ENCODE data around the gene TIMM50.

The TIMM50 gene

DNA sequence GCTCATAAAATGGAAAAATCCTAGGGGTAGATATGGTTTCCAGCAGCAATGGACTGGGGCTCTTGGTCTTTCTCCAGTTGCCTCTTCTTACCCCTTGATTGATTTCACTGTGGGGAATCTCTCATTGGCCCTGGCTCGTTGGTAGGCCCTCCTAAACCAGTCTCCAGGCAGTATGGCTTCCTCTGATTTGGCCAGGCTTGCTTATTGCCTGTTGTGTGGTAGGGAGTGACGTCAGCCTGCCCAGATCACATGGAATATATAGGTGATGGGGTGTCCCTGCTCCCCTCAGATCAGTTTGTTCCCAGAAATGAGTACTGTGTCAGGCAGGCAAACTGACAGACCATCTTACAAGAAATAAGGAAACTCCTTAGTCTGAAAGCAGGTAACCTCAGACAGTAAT is 28.6 kb downstream of the TIMM50 start:
- no peaks in the 10 kb centered on the region for H3K79me2 ChIP-seq (ENCODE audit: low read length)
- H3K9me3 ChIP-seq (ENCODE audit: insufficient read depth, low read length) = no peaks in the 10 kb centered on the region
- no peak overlapping the region for H3K27ac ChIP-seq (ENCODE audit: low read length)
- H3K27me3 ChIP-seq (ENCODE audit: low read depth, low read length) = no peaks in the 10 kb centered on the region
- H3K4me2 ChIP-seq (ENCODE audit: low read length) = no peak overlapping the region
- H3K9ac ChIP-seq (ENCODE audit: low read length) = no peak overlapping the region
- no peak overlapping the region for H2AFZ ChIP-seq (ENCODE audit: low read depth, low read length)
- TF ChIP-seq CTCF (IDR thresholded peaks at IDR 0.05; ENCODE audit: low read depth, low read length) (no peak), EZH2phosphoT487 (IDR thresholded peaks at IDR 0.05; ENCODE audit: low read depth) (no peak)
- no peaks in the 10 kb centered on the region for H4K20me1 ChIP-seq (ENCODE audit: insufficient read depth, low read length)
- no peaks in the 10 kb centered on the region for H3K4me1 ChIP-seq (ENCODE audit: low read length)
- H3K36me3 ChIP-seq (replicated peaks; ENCODE audit: low read depth, low read length) = no peaks in the 10 kb centered on the region
- H3K4me3 ChIP-seq (ENCODE audit: low read length) = no peak overlapping the region

GRCh38 chr19:39512988-39513387 is 32.4 kb downstream of the TIMM50 start:
- Histone ChIP-seq H3K9me3 (ENCODE audit: insufficient read depth, low read length) (no peaks in the 10 kb centered on the region), H2AFZ (ENCODE audit: low read depth, low read length) (no peak overlapping the region), H4K20me1 (ENCODE audit: insufficient read depth, low read length) (no peaks in the 10 kb centered on the region), H3K79me2 (ENCODE audit: low read length) (no peaks in the 10 kb centered on the region), H3K4me3 (ENCODE audit: low read length) (no peak overlapping the region), H3K27me3 (ENCODE audit: low read depth, low read length) (no peaks in the 10 kb centered on the region), H3K27ac (ENCODE audit: low read length) (no peak overlapping the region), H3K9ac (ENCODE audit: low read length) (no peak overlapping the region), H3K4me2 (ENCODE audit: low read length) (no peak overlapping the region), H3K4me1 (ENCODE audit: low read length) (peaks cover 5% of the 10 kb centered on the region; the same call in 1 of the 2 replicates), H3K36me3 (replicated peaks; ENCODE audit: low read depth, low read length) (no peaks in the 10 kb centered on the region)
- TF ChIP-seq CTCF (IDR thresholded peaks at IDR 0.05; ENCODE audit: low read depth, low read length) = no peak

GRCh38 chr19:39514840-39515550 is 34.4 kb downstream of the TIMM50 start, which contains the start of gene SELENOV:
Gene SELENOV, plus strand, starts transcription at chr19:39515139. Its CDS starts 74 bp downstream, at chr19:39515213.
- Histone ChIP-seq H3K4me3 (ENCODE audit: low read length) (no peak within 1 kb of the TSS), H3K4me2 (ENCODE audit: low read length) (no peak within 1 kb of the TSS), H4K20me1 (ENCODE audit: insufficient read depth, low read length) (no peaks in the 10 kb centered on the region), H3K4me1 (ENCODE audit: low read length) (peaks cover 16% of the 10 kb centered on the region), H2AFZ (ENCODE audit: low read depth, low read length) (no peak within 1 kb of the TSS), H3K79me2 (ENCODE audit: low read length) (no peaks in the 10 kb centered on the region), H3K9ac (ENCODE audit: low read length) (no peak within 1 kb of the TSS), H3K9me3 (ENCODE audit: insufficient read depth, low read length) (no peaks in the 10 kb centered on the region), H3K36me3 (replicated peaks; ENCODE audit: low read depth, low read length) (no peaks in the 10 kb centered on the region), H3K27ac (ENCODE audit: low read length) (no peak within 1 kb of the TSS), H3K27me3 (ENCODE audit: low read depth, low read length) (no peaks in the 10 kb centered on the region)
- TF ChIP-seq CTCF (IDR thresholded peaks at IDR 0.05; ENCODE audit: low read depth, low read length) (no peak), EZH2phosphoT487 (IDR thresholded peaks at IDR 0.05; ENCODE audit: low read depth) (no peak)

DNA sequence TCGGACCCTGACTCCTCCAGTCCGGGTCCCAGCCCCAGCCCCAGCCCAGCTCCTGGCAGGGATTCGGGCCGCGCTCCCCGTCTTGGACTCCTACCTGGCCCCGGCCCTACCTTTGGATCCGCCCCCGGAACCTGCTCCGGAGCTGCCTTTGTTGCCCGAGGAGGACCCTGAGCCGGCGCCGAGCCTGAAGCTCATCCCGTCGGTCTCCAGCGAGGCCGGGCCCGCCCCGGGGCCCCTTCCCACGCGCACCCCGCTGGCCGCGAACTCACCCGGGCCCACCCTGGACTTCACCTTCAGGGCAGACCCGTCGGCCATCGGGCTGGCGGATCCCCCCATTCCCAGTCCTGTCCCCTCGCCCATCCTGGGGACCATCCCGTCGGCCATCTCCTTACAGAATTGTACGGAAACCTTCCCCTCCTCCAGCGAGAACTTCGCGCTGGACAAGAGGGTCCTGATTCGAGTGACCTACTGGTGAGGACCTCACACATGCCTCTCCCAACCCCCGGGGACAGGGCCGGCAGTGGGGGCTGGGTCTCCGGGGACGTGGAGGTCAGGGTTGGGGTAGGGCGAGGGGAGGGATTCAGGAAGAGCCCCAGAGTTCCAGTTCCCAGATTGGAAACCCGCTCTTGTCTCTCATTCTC is 35.0 kb downstream of the TIMM50 start:
- TF ChIP-seq CTCF (IDR thresholded peaks at IDR 0.05; ENCODE audit: low read depth, low read length) (no peak), EZH2phosphoT487 (IDR thresholded peaks at IDR 0.05; ENCODE audit: low read depth) (no peak)
- H3K79me2 ChIP-seq (ENCODE audit: low read length) = no peaks in the 10 kb centered on the region
- H3K4me1 ChIP-seq (ENCODE audit: low read length) = peaks cover 21% of the 10 kb centered on the region
- H3K36me3 ChIP-seq (replicated peaks; ENCODE audit: low read depth, low read length) = no peaks in the 10 kb centered on the region
- no peak overlapping the region for H3K4me2 ChIP-seq (ENCODE audit: low read length)
- H3K27me3 ChIP-seq (ENCODE audit: low read depth, low read length) = no peaks in the 10 kb centered on the region
- H3K9ac ChIP-seq (ENCODE audit: low read length) = no peak overlapping the region
- H3K9me3 ChIP-seq (ENCODE audit: insufficient read depth, low read length) = no peaks in the 10 kb centered on the region
- no peaks in the 10 kb centered on the region for H4K20me1 ChIP-seq (ENCODE audit: insufficient read depth, low read length)
- H3K4me3 ChIP-seq (ENCODE audit: low read length) = no peak overlapping the region
- H2AFZ ChIP-seq (ENCODE audit: low read depth, low read length) = no peak overlapping the region
- H3K27ac ChIP-seq (ENCODE audit: low read length) = no peak overlapping the region

Data from OCI-LY3 (cell line).